Measurements from ENCODE around the gene POLR3A.

DNA sequence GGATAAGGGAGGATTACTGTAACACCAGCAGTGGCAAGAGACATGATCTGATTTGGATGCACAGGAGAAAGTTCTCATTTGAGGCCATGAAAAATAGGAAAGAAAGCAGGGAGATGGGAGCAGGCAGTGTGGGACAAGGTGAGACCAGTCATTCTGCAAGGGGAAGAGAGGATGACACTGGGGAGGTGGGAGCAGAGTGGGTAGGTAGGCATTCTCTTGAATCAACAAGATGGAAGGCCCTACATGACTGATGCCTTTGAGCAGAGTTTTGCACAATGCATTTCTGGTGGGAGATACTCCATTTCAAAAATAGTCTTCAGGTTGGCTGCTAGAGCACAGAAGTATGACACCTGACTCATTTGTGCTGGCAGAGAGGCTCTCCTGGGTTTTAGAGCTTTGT is 14.9 kb upstream of the POLR3A start:
- TF ChIP-seq EZH2phosphoT487 (conservative IDR thresholded peaks at IDR 0.05; ENCODE audit: low read length): no peak
- no peak for TF ChIP-seq CTCF (IDR thresholded peaks at IDR 0.05; ENCODE audit: insufficient read depth, low read length, poor library complexity, severe bottlenecking)

Data from SU-DHL-6 (cell line).